ENCODE measurements around the gene TEX44.

TEX44 gene

GRCh38 chr2:231640641-231641111 is 48.0 kb downstream of the TEX44 start:
- Histone ChIP-seq H3K36me3 (ENCODE audit: control insufficient read depth, low read length) (no peaks in the 10 kb centered on the region), H4K20me1 (ENCODE audit: control insufficient read depth, insufficient read depth, low read depth, low read length) (no peaks in the 10 kb centered on the region), H3K4me3 (ENCODE audit: low read length) (no peak overlapping the region), H3K9me2 (replicated peaks; ENCODE audit: control insufficient read depth, low read length) (no peaks in the 10 kb centered on the region), H3K9me3 (ENCODE audit: control insufficient read depth, insufficient read depth, low read length) (no peaks in the 10 kb centered on the region), H3F3A (ENCODE audit: control insufficient read depth, insufficient read depth) (peaks cover 22% of the 10 kb centered on the region), H3K4me2 (ENCODE audit: low read length) (no peak overlapping the region), H3K27me3 (ENCODE audit: control insufficient read depth, low read length) (no peaks in the 10 kb centered on the region), H3K79me2 (ENCODE audit: control insufficient read depth, low read length) (no peaks in the 10 kb centered on the region), H3K4me1 (ENCODE audit: control insufficient read depth, low read length) (peaks cover 50% of the 10 kb centered on the region), H3K27ac (ENCODE audit: low read depth, low read length) (no peak overlapping the region)
- TF ChIP-seq CTCF (IDR thresholded peaks at IDR 0.05; ENCODE audit: low read depth, low read length, poor library complexity, severe bottlenecking) (no peak), EZH2phosphoT487 (IDR thresholded peaks at IDR 0.05; ENCODE audit: borderline replicate concordance, low read length) (no peak)

- H3K4me3 ChIP-seq (ENCODE audit: low read length): peak overlapping the region; percentile 85
Observed at GRCh38 chr2:231642631-231643494, 50.2 kb downstream of the TEX44 start.

GRCh38 chr2:231643495-231643888 is 50.8 kb downstream of the TEX44 start:
- Histone ChIP-seq H3K4me1 (ENCODE audit: control insufficient read depth, low read length) (peaks cover 65% of the 10 kb centered on the region), H3K9me3 (ENCODE audit: control insufficient read depth, insufficient read depth, low read length) (no peaks in the 10 kb centered on the region), H3K4me2 (ENCODE audit: low read length) (peak overlapping the region; percentile 100), H3K36me3 (ENCODE audit: control insufficient read depth, low read length) (no peaks in the 10 kb centered on the region), H3K27ac (ENCODE audit: low read depth, low read length) (peak overlapping the region; percentile 99), H3K9me2 (replicated peaks; ENCODE audit: control insufficient read depth, low read length) (no peaks in the 10 kb centered on the region), H3K4me3 (ENCODE audit: low read length) (peak overlapping the region; percentile 85), H3K79me2 (ENCODE audit: control insufficient read depth, low read length) (no peaks in the 10 kb centered on the region), H4K20me1 (ENCODE audit: control insufficient read depth, insufficient read depth, low read depth, low read length) (no peaks in the 10 kb centered on the region), H3F3A (ENCODE audit: control insufficient read depth, insufficient read depth) (peaks cover 29% of the 10 kb centered on the region), H3K27me3 (ENCODE audit: control insufficient read depth, low read length) (no peaks in the 10 kb centered on the region)
- no peak for TF ChIP-seq EZH2phosphoT487 (IDR thresholded peaks at IDR 0.05; ENCODE audit: borderline replicate concordance, low read length)

More at GRCh38 chr2:231642631-231643494, 50.2 kb downstream of the TEX44 start:
- peak overlapping the region; percentile 99 for H3K27ac ChIP-seq (ENCODE audit: low read depth, low read length)
- no peaks in the 10 kb centered on the region for H4K20me1 ChIP-seq (ENCODE audit: control insufficient read depth, insufficient read depth, low read depth, low read length)
- TF ChIP-seq EZH2phosphoT487 (IDR thresholded peaks at IDR 0.05; ENCODE audit: borderline replicate concordance, low read length): no peak
- TF ChIP-seq CTCF (IDR thresholded peaks at IDR 0.05; ENCODE audit: low read depth, low read length, poor library complexity, severe bottlenecking): no peak
- H3K27me3 ChIP-seq (ENCODE audit: control insufficient read depth, low read length): no peaks in the 10 kb centered on the region
- no peaks in the 10 kb centered on the region for H3K9me3 ChIP-seq (ENCODE audit: control insufficient read depth, insufficient read depth, low read length)
- peak overlapping the region; percentile 100 for H3K4me2 ChIP-seq (ENCODE audit: low read length)
- H3K36me3 ChIP-seq (ENCODE audit: control insufficient read depth, low read length): no peaks in the 10 kb centered on the region
- H3K4me1 ChIP-seq (ENCODE audit: control insufficient read depth, low read length): peaks cover 60% of the 10 kb centered on the region
- H3K9me2 ChIP-seq (replicated peaks; ENCODE audit: control insufficient read depth, low read length): no peaks in the 10 kb centered on the region
- no peaks in the 10 kb centered on the region for H3K79me2 ChIP-seq (ENCODE audit: control insufficient read depth, low read length)
- peaks cover 29% of the 10 kb centered on the region for H3F3A ChIP-seq (ENCODE audit: control insufficient read depth, insufficient read depth)
